Measurements from ENCODE around the gene SMIM38.

- TF ChIP-seq, protein P1, sequence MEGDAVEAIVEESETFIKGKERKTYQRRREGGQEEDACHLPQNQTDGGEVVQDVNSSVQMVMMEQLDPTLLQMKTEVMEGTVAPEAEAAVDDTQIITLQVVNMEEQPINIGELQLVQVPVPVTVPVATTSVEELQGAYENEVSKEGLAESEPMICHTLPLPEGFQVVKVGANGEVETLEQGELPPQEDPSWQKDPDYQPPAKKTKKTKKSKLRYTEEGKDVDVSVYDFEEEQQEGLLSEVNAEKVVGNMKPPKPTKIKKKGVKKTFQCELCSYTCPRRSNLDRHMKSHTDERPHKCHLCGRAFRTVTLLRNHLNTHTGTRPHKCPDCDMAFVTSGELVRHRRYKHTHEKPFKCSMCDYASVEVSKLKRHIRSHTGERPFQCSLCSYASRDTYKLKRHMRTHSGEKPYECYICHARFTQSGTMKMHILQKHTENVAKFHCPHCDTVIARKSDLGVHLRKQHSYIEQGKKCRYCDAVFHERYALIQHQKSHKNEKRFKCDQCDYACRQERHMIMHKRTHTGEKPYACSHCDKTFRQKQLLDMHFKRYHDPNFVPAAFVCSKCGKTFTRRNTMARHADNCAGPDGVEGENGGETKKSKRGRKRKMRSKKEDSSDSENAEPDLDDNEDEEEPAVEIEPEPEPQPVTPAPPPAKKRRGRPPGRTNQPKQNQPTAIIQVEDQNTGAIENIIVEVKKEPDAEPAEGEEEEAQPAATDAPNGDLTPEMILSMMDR (IDR thresholded peaks at IDR 0.05), result no peak
- TF ChIP-seq POLR2AphosphoS5 (IDR thresholded peaks at IDR 0.05), result no peak
Observed at GRCh38 chr11:69148806-69149205, 6.9 kb upstream of the SMIM38 start.
